Activated B cell treated with CpG ODN at 0.5 μM for 24 hours (primary cell): ENCODE measurements around the gene EFEMP2. TPM values are rescaled to one million over a fixed set of nuclear protein-coding genes. Genes with fewer than 3 reads are reported as not detected.
A peak's percentile ranks its signal among the peaks of the same experiment; 100 is the strongest.
"Not testable (repeated sequence)": the region's sequence is repeated elsewhere in the genome, so short reads cannot be mapped to it uniquely, and the experiment has no call there.

Experiments
- ATAC-seq: fragments of 200-7000 bp; cut with Tn5 transposase; one replicate; pipeline ENCODE4 v1.10.0; 2021; ENCODE audit warnings: low read depth, mild to moderate bottlenecking, moderate library complexity
- CTCF ChIA-PET: fragments of 350-600 bp; sonication (Branson Sonifier 250); formaldehyde crosslinking; loops from one replicate; lab custom pipeline; 2021; ENCODE audit warnings: antibody characterized with exemption; lab: Charles Lee
- POLR2A ChIA-PET: fragments of 350-600 bp; sonication (Branson Sonifier 250); formaldehyde crosslinking; loops from one replicate; lab custom pipeline; 2021; ENCODE audit warnings: antibody characterized with exemption; lab: Charles Lee
- DNase-seq: peaks from one replicate; pipeline ENCODE4 v3.0.0; 2022
- H3K27ac Mint-ChIP-seq: one replicate; pipeline ENCODE4 v1.8.0; 2020; ENCODE audit warnings: mixed read lengths
- H3K27me3 Mint-ChIP-seq: one replicate; pipeline ENCODE4 v1.8.0; 2021; ENCODE audit warnings: mixed read lengths
- H3K36me3 Mint-ChIP-seq: one replicate; pipeline ENCODE4 v1.8.0; 2021; ENCODE audit warnings: low read depth, mixed read lengths
- H3K4me1 Mint-ChIP-seq: one replicate; pipeline ENCODE4 v1.8.0; 2021; ENCODE audit warnings: mixed read lengths
- H3K4me3 Mint-ChIP-seq: one replicate; pipeline ENCODE4 v1.8.0; 2020; ENCODE audit warnings: mild to moderate bottlenecking, mixed read lengths
- H3K9me3 Mint-ChIP-seq: one replicate; pipeline ENCODE4 v1.8.0; 2020; ENCODE audit warnings: mixed read lengths
- CTCF ChIP-seq: fragments of 200-600 bp; IDR thresholded peaks from one replicate; pipeline ENCODE4 v1.8.0; 2022; ENCODE audit warnings: antibody characterized with exemption, mild to moderate bottlenecking
- intact Hi-C: fragments of 100-400 bp; cut with micrococcal nuclease; formaldehyde crosslinking; loops from one replicate; pipeline ENCODE4 v1.15.1; 2024
- total RNA-seq: library from RNA; stranded (reverse); gene quantifications from 2 replicates; pipeline ENCODE4 v1.2.3, GENCODE V29; 2022

Gene EFEMP2
- total RNA-seq, 1 donor from 2014 or later, result 3.8 TPM

- no peak for DNase-seq
- ATAC-seq, result no peak
- intact Hi-C loops, result no loop called here
- POLR2A ChIA-PET, result interaction anchor here (1.3 kb wide), 1 partner anchor 8 kb away, joined by 4 read pairs; the partner anchor contains the start of gene SNX32
- Mint-ChIP-seq H3K4me3 (no peak overlapping the region), H3K4me1 (no peaks in the 10 kb centered on the region), H3K36me3 (no peaks in the 10 kb centered on the region), H3K9me3 (no peaks in the 10 kb centered on the region), H3K27me3 (no peaks in the 10 kb centered on the region), H3K27ac (no peak overlapping the region)
- CTCF ChIA-PET, result no interaction called here
- no peak for TF ChIP-seq CTCF
Observed at GRCh38 chr11:65842144-65842543, 30.5 kb downstream of the EFEMP2 start.

DNA sequence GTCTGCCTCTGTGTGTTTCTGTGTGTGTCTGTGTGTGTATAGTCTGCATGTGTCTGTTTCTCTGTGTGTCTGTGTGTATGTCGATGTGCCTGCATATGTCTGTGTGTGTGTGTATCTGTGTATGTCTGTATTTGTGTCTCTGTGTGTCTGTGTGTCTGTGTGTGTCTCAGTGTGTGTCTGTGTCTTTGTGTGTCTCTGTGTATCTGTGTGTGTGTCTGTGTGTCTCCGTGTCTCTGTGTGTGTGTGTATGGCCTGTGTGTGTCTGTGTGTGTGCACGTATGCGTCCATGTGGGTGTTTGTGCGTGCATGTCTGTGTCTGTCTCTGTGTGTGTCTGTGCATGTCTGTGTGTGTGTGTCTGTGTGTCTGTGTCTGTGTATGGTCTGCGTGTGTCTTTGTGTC is 38.4 kb downstream of the EFEMP2 start:
- no peaks in the 10 kb centered on the region for H3K36me3 Mint-ChIP-seq
- H3K27ac Mint-ChIP-seq, result no peak overlapping the region
- no peaks in the 10 kb centered on the region for H3K27me3 Mint-ChIP-seq
- intact Hi-C loops, result no loop called here
- no peak for ATAC-seq
- H3K4me3 Mint-ChIP-seq, result no peak overlapping the region
- TF ChIP-seq CTCF, result no peak
- peaks cover 8% of the 10 kb centered on the region for H3K4me1 Mint-ChIP-seq
- H3K9me3 Mint-ChIP-seq, result no peaks in the 10 kb centered on the region
- CTCF ChIA-PET, result interaction anchor here (1.8 to 2.3 kb wide), 3 partner anchors 25 to 54 kb away, joined by 9 to 11 read pairs (median 10); partner anchors contain the start of genes AP5B1 and MUS81
- no peak for DNase-seq
- POLR2A ChIA-PET, result interaction anchor here (1.2 to 2.8 kb wide), 9 partner anchors 8 to 219 kb away, joined by 4 to 46 read pairs (median 8); partner anchors contain the start of genes CCDC85B, CFL1, KAT5 and MUS81

DNA sequence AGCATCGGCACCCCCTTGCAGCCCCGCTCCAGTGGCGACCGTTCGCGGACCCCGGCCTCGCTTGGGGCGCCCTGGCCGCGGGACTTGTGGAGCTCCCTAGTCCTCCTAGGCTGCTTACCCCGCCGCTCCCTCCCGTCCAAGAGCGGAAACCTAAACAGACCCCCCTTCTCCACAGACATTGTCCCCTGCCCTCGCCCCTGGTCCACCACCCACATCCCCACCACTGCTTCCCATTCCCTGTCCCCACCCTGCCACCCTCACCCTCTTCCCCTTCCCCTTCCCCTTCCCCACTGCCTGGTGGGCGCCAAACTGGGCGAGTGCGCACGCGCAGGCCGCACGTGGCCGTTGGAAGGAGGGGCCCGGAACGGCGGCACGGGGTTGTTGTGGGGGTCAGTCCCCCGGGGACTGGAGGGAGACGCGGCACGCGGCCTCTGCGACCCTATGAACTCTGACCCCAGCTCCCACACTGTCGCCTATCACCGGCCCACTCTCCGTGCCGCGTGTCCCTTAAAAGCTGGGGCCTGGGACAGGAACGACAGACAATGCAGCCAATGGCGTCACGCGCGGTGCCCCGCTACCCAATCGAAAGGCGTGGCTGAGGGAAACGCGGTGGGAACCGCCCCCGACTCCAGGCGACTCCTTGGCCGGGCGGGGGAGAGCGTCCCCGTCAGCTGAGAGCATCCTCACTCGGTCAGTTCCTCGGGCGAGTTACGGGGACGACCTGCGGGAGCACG is 39.1 kb downstream of the EFEMP2 start, which contains the start of gene SNX32:
TSS of gene SNX32 (plus strand) at position 667 of the 734 bp plus-strand sequence. CDS start 103 bp downstream, outside the sequence.
- peak; percentile 99 for ATAC-seq
- Mint-ChIP-seq H3K4me1 (peaks cover 8% of the 10 kb centered on the region), H3K27ac (no peak within 1 kb of the TSS), H3K27me3 (no peaks in the 10 kb centered on the region), H3K9me3 (no peaks in the 10 kb centered on the region), H3K36me3 (no peaks in the 10 kb centered on the region), H3K4me3 (no peak within 1 kb of the TSS)
- intact Hi-C loops, result loop anchor here (1.0 kb wide), 1 partner anchor 25 kb away; the partner anchor contains the start of gene CFL1
- no peak for TF ChIP-seq CTCF
- POLR2A ChIA-PET, result interaction anchor here (0.6 to 2.8 kb wide), 18 partner anchors 9 to 966 kb away, joined by 3 to 46 read pairs (median 6); partner anchors contain the start of genes AP5B1, CCDC85B, CFL1 and FIBP
- CTCF ChIA-PET, result interaction anchor here (0.7 to 2.3 kb wide), 8 partner anchors 10 to 189 kb away, joined by 3 to 11 read pairs (median 4); partner anchors contain the start of genes AP5B1, CCDC85B, FIBP and MUS81
- peak; percentile 92 for DNase-seq

DNA sequence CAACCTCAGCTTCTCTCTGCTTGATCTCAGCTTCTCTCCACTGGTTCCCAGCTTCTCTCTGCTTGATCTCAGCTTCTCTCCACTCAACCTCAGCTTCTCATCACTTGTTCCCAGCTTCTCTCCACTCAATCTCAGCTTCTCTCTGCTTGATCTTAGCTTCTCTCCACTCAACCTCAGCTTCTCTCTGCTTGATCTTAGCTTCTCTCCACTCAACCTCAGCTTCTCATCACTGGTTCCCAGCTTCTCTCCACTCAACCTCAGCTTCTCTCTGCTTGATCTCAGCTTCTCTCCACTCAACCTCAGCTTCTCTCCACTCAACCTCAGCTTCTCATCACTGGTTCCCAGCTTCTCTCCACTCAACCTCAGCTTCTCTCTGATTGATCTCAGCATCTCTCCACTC is 40.4 kb downstream of the EFEMP2 start:
- DNase-seq, H3K4me3 Mint-ChIP-seq, H3K27me3 Mint-ChIP-seq, H3K4me1 Mint-ChIP-seq, intact Hi-C loops, H3K36me3 Mint-ChIP-seq, H3K9me3 Mint-ChIP-seq, ATAC-seq, H3K27ac Mint-ChIP-seq: not testable (repeated sequence)
- POLR2A ChIA-PET, result interaction anchor here (1.2 to 2.8 kb wide), 9 partner anchors 18 to 262 kb away, joined by 3 to 46 read pairs (median 5); partner anchors contain the start of genes AP5B1, CFL1, KAT5 and MUS81
- CTCF ChIA-PET, result interaction anchor here (1.2 to 2.3 kb wide), 6 partner anchors 15 to 58 kb away, joined by 3 to 11 read pairs (median 6); partner anchors contain the start of genes AP5B1, CCDC85B, FIBP and MUS81

DNA sequence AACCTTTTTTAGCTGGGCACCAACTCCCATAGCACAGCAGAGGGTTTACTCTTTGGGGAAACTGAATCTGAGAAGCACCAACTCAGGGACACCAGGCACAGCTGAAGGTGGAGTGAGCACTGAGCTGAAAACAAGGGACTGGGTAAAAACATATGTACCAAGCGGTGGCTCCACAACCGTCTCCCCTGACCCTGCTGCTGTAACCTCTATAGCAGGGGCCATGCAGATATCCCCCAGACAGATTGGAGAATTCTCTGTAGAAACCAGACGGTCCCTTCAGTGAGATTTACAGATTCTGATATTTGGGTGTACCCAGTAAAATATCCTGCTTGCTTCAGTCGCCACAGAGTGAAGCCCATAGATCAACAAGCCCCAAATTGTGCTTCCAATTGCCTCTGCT is 43.1 kb downstream of the EFEMP2 start:
- intact Hi-C loops, result no loop called here
- ATAC-seq (no peak), DNase-seq (no peak)
- Mint-ChIP-seq H3K27me3 (no peaks in the 10 kb centered on the region), H3K4me3 (no peak overlapping the region), H3K36me3 (no peaks in the 10 kb centered on the region), H3K9me3 (no peaks in the 10 kb centered on the region), H3K4me1 (peaks cover 8% of the 10 kb centered on the region), H3K27ac (no peak overlapping the region)
- POLR2A ChIA-PET, result no interaction called here
- CTCF ChIA-PET, result interaction anchor here (0.7 kb wide), 1 partner anchor 120 kb away, joined by 3 read pairs; no protein-coding TSS in a partner anchor
- no peak for TF ChIP-seq CTCF
